HG03139 (cell line): Measurements from ENCODE around the gene CXorf51A.
"Not testable (repeated sequence)": the region's sequence is repeated elsewhere in the genome, so short reads cannot be mapped to it uniquely, and the experiment has no call there.

ENCODE experiments used
- ATAC-seq: cut with Tn5 transposase; IDR thresholded peaks from one replicate; pipeline ENCODE4 v1.9.1; 2021; ENCODE audit not compliant: unreplicated experiment

CXorf51A gene

GRCh38 chrX:146814644-146815043 lies at the start of gene CXorf51A:
Gene CXorf51A, minus strand, starts transcription at chrX:146814744. Its CDS starts 21 bp downstream, at chrX:146814723.
- ATAC-seq, result not testable (repeated sequence)

- no peak for ATAC-seq
Observed at GRCh38 chrX:146863566-146863965, 49.0 kb upstream of the CXorf51A start.

- ATAC-seq, result no peak
Observed at GRCh38 chrX:146854281-146854680, 39.7 kb upstream of the CXorf51A start.

- no peak for ATAC-seq
Observed at GRCh38 chrX:146831994-146832393, 17.4 kb upstream of the CXorf51A start.

GRCh38 chrX:146809471-146809870 lies 5.1 kb downstream of the CXorf51A start, which contains the start of gene CXorf51B:
Gene CXorf51B, plus strand, starts transcription at chrX:146809771. Its CDS starts 21 bp downstream, at chrX:146809792.
- not testable (repeated sequence) for ATAC-seq
